ENCODE data around the gene SLC25A1. TPM values are rescaled to one million over a fixed set of nuclear protein-coding genes. Genes with fewer than 3 reads are reported as not detected.

The SLC25A1 gene
- total and polyA plus RNA-seq, 10 of the 15 experiments (the other 5 are each of a cell fraction or from before 2014, with no cell fraction given), result 2.3 to 79.0 (median 30.3) TPM

DNA sequence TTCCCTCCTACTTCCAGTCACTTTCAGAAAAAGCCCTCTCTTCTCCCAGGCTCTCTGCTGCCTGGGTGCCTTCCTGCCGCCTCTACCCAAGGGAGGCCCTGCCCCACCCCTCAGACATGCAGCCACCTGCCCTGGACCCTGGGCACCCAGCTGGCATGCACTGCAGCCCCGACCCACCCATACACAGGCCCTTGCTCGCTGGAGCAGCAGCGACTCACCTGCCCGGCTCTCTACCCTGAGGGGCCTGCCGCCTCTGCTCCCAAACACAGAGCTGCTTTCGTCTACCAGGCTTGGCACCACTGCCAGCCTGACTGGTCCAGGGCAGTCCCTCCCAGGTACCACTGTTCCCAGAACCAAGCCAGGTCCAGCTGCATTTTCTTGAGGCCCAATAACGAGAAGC, 48.7 kb downstream of the SLC25A1 start:
- 80% methylated on average over 6 of the region's 8 CpGs for WGBS (ENCODE audit: insufficient coverage, insufficient replicate concordance, low lambda C conversion rate, missing lambda C conversion rate)
- FAIRE-seq (no peak), DNase-seq (ENCODE audit: low read depth, low spot score) (no peak), ATAC-seq (no peak)
- Histone ChIP-seq H3K36me3 (ENCODE audit: control insufficient read depth in 2 of 2, insufficient read depth in 2 of 2, low read length in 1 of 2) (peaks cover 0 to 5% of the 10 kb centered on the region in 2 experiments; a peak in 2 of 4 replicates), H3K4me2 (ENCODE audit: control insufficient read depth, insufficient read depth) (no peak overlapping the region), H3K27ac (ENCODE audit: control insufficient read depth, insufficient read depth) (no peak overlapping the region), H3K4me1 (ENCODE audit: control insufficient read depth, insufficient read depth, low read length) (no peaks in the 10 kb centered on the region), H3K9me3 (replicated peaks; ENCODE audit: control insufficient read depth, insufficient read depth, low read length) (no peaks in the 10 kb centered on the region), H3K27me3 (replicated peaks in 1 of 2; ENCODE audit: control insufficient read depth in 2 of 2, insufficient read depth in 2 of 2, low read length in 1 of 2) (no peaks in the 10 kb centered on the region), H4K20me1 (ENCODE audit: control insufficient read depth, insufficient read depth) (no peaks in the 10 kb centered on the region), H3K79me2 (ENCODE audit: control insufficient read depth, insufficient read depth, low read length) (no peaks in the 10 kb centered on the region), H3K4me3 (no peak overlapping the region), H3K9ac (ENCODE audit: control insufficient read depth, insufficient read depth, low read length) (no peak overlapping the region), H2AFZ (ENCODE audit: control insufficient read depth, low read depth, low read length) (no peak overlapping the region)
- ChIA-PET SMC1A (ENCODE audit: uncharacterized antibody, unreplicated experiment) (no interaction called here), CTCF (no interaction called here), RAD21 (ENCODE audit: unreplicated experiment) (no interaction called here), POLR2A (no interaction called here)
- no TSS peak for BruUV-seq (replicated peaks)
- in situ Hi-C loops (cut with MboI) (no loop called here), intact Hi-C loops (cut with micrococcal nuclease; ENCODE audit: unreplicated experiment) (no loop called here)
- TF ChIP-seq HCFC1 (IDR thresholded peaks at IDR 0.05; ENCODE audit: low read length) (no peak), EP300 (IDR thresholded peaks at IDR 0.05; ENCODE audit: borderline replicate concordance in 1 of 2, control insufficient read depth in 1 of 2, low read depth in 2 of 2, low read length in 2 of 2) (no peak), CBX3 (IDR thresholded peaks at IDR 0.05; ENCODE audit: borderline replicate concordance, low read depth) (no peak), ZNF274 (IDR thresholded peaks at IDR 0.05; ENCODE audit: insufficient read depth, insufficient read length) (no peak), POLR2AphosphoS5 (IDR thresholded peaks at IDR 0.05; ENCODE audit: low read length) (no peak), RBBP5 (conservative IDR thresholded peaks at IDR 0.05) (no peak), POLR2A (IDR thresholded peaks at IDR 0.05; ENCODE audit: low read depth, low read length) (no peak), HDAC2 (IDR thresholded peaks at IDR 0.05) (no peak)
- TF ChIP-seq, protein P1, sequence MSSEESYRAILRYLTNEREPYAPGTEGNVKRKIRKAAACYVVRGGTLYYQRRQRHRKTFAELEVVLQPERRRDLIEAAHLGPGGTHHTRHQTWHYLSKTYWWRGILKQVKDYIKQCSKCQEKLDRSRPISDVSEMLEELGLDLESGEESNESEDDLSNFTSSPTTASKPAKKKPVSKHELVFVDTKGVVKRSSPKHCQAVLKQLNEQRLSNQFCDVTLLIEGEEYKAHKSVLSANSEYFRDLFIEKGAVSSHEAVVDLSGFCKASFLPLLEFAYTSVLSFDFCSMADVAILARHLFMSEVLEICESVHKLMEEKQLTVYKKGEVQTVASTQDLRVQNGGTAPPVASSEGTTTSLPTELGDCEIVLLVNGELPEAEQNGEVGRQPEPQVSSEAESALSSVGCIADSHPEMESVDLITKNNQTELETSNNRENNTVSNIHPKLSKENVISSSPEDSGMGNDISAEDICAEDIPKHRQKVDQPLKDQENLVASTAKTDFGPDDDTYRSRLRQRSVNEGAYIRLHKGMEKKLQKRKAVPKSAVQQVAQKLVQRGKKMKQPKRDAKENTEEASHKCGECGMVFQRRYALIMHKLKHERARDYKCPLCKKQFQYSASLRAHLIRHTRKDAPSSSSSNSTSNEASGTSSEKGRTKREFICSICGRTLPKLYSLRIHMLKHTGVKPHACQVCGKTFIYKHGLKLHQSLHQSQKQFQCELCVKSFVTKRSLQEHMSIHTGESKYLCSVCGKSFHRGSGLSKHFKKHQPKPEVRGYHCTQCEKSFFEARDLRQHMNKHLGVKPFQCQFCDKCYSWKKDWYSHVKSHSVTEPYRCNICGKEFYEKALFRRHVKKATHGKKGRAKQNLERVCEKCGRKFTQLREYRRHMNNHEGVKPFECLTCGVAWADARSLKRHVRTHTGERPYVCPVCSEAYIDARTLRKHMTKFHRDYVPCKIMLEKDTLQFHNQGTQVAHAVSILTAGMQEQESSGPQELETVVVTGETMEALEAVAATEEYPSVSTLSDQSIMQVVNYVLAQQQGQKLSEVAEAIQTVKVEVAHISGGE (CRISPR knock-in tag; IDR thresholded peaks at IDR 0.05), result no peak
- TF ChIP-seq, protein P2, sequence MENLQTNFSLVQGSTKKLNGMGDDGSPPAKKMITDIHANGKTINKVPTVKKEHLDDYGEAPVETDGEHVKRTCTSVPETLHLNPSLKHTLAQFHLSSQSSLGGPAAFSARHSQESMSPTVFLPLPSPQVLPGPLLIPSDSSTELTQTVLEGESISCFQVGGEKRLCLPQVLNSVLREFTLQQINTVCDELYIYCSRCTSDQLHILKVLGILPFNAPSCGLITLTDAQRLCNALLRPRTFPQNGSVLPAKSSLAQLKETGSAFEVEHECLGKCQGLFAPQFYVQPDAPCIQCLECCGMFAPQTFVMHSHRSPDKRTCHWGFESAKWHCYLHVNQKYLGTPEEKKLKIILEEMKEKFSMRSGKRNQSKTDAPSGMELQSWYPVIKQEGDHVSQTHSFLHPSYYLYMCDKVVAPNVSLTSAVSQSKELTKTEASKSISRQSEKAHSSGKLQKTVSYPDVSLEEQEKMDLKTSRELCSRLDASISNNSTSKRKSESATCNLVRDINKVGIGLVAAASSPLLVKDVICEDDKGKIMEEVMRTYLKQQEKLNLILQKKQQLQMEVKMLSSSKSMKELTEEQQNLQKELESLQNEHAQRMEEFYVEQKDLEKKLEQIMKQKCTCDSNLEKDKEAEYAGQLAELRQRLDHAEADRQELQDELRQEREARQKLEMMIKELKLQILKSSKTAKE (IDR thresholded peaks at IDR 0.05; ENCODE audit: low read depth, poor library complexity, severe bottlenecking), result no peak
- TF ChIP-seq, protein P3, sequence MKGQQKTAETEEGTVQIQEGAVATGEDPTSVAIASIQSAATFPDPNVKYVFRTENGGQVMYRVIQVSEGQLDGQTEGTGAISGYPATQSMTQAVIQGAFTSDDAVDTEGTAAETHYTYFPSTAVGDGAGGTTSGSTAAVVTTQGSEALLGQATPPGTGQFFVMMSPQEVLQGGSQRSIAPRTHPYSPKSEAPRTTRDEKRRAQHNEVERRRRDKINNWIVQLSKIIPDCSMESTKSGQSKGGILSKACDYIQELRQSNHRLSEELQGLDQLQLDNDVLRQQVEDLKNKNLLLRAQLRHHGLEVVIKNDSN (IDR thresholded peaks at IDR 0.05; ENCODE audit: borderline replicate concordance, extremely low read length, insufficient read depth, low read depth, low read length), result no peak

Measured in GM12878 (cell line).